ENCODE measurements around the gene NHLRC4. TPM values are rescaled to one million over a fixed set of nuclear protein-coding genes. Genes with fewer than 3 reads are reported as not detected.

NHLRC4 gene
- total and polyA plus RNA-seq, 2 of the 13 experiments (the other 11 are each of a cell fraction or from before 2014, with no cell fraction given) = 0.40 to 0.59 TPM

GRCh38 chr16:527015-527903, 39.5 kb upstream of the NHLRC4 start, which contains the start of gene CAPN15 (continued):
- TF ChIP-seq, protein P1, sequence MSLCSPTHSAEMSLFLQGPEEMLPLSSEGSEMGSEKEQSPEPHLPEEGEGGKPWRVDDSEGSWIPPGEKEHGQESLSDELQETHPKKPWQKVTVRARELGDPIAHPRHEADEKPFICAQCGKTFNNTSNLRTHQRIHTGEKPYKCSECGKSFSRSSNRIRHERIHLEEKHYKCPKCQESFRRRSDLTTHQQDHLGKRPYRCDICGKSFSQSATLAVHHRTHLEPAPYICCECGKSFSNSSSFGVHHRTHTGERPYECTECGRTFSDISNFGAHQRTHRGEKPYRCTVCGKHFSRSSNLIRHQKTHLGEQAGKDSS (CRISPR knock-in tag; IDR thresholded peaks at IDR 0.05; ENCODE audit: borderline replicate concordance, low read depth) = no peak
- 0 out of 2 replicates have a peak, but pooled peaks have one; percentile 20 for TF ChIP-seq ZNF724P (CRISPR knock-in tag; IDR thresholded peaks at IDR 0.05; ENCODE audit: borderline replicate concordance)
- TF ChIP-seq SMYD3 (CRISPR knock-in tag; IDR thresholded peaks at IDR 0.05) = no peak
- TF ChIP-seq MAFK (conservative IDR thresholded peaks at IDR 0.05 in 1 of 2, IDR thresholded peaks at IDR 0.05 in 1 of 2; ENCODE audit: low read length in 2 of 2) = no peak
- TF ChIP-seq TCF12 (IDR thresholded peaks at IDR 0.05) = no peak
- TF ChIP-seq TCF12 (CRISPR knock-in tag; IDR thresholded peaks at IDR 0.05) = peak; percentile 87; the same call in 1 of the 2 replicates
- no peak for TF ChIP-seq HNF4A (CRISPR knock-in tag; IDR thresholded peaks at IDR 0.05)
- no peak for TF ChIP-seq ZNF784 (CRISPR knock-in tag; IDR thresholded peaks at IDR 0.05; ENCODE audit: borderline replicate concordance)
- TF ChIP-seq ZNF235 (CRISPR knock-in tag; IDR thresholded peaks at IDR 0.05; ENCODE audit: borderline replicate concordance) = no peak
- TF ChIP-seq HOXA5 (CRISPR knock-in tag; IDR thresholded peaks at IDR 0.05) = peak; percentile 83
- TF ChIP-seq, protein P2, sequence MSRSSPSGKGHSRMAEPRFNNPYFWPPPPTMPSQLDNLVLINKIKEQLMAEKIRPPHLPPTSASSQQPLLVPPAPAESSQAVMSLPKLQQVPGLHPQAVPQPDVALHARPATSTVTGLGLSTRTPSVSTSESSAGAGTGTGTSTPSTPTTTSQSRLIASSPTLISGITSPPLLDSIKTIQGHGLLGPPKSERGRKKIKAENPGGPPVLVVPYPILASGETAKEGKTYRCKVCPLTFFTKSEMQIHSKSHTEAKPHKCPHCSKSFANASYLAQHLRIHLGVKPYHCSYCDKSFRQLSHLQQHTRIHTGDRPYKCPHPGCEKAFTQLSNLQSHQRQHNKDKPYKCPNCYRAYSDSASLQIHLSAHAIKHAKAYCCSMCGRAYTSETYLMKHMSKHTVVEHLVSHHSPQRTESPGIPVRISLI (CRISPR knock-in tag; IDR thresholded peaks at IDR 0.05; ENCODE audit: borderline replicate concordance) = 0 out of 2 replicates have a peak, but pooled peaks have one; percentile 34
- TF ChIP-seq ZNF572 (CRISPR knock-in tag; IDR thresholded peaks at IDR 0.05) = no peak
- peak; percentile 73 for TF ChIP-seq CHD2 (IDR thresholded peaks at IDR 0.05; ENCODE audit: low read depth, low read length)
- peak; percentile 81; the same call in 1 of the 2 replicates for TF ChIP-seq AHR (CRISPR knock-in tag; IDR thresholded peaks at IDR 0.05)
- TF ChIP-seq FOXJ3 (CRISPR knock-in tag; IDR thresholded peaks at IDR 0.05; ENCODE audit: borderline replicate concordance) = no peak
- no peak for TF ChIP-seq TRIM24 (CRISPR knock-in tag; IDR thresholded peaks at IDR 0.05)
- no peak for TF ChIP-seq CHD4 (IDR thresholded peaks at IDR 0.05; ENCODE audit: borderline replicate concordance, low read length)
- TF ChIP-seq FOSL2 (CRISPR knock-in tag; IDR thresholded peaks at IDR 0.05) = no peak
- no peak; the same call in 1 of the 2 replicates for TF ChIP-seq AKNA (CRISPR knock-in tag; IDR thresholded peaks at IDR 0.05; ENCODE audit: borderline replicate concordance)
- TF ChIP-seq ZFP1 (CRISPR knock-in tag; IDR thresholded peaks at IDR 0.05) = no peak
- TF ChIP-seq ZNF446 (CRISPR knock-in tag; IDR thresholded peaks at IDR 0.05) = no peak
- no peak for TF ChIP-seq ZNF354B (CRISPR knock-in tag; IDR thresholded peaks at IDR 0.05)
- no peak for TF ChIP-seq HNRNPH1 (optimal IDR thresholded peaks at IDR 0.05; ENCODE audit: low read depth, low read length)
